HG02981 (cell line): Measurements from ENCODE around the gene FOXA1.

Experiments
- ATAC-seq: cut with Tn5 transposase; IDR thresholded peaks from one replicate; pipeline ENCODE4 v1.9.1; 2021; ENCODE audit warnings: mild to moderate bottlenecking, moderate library complexity; ENCODE audit not compliant: unreplicated experiment

The FOXA1 gene

DNA sequence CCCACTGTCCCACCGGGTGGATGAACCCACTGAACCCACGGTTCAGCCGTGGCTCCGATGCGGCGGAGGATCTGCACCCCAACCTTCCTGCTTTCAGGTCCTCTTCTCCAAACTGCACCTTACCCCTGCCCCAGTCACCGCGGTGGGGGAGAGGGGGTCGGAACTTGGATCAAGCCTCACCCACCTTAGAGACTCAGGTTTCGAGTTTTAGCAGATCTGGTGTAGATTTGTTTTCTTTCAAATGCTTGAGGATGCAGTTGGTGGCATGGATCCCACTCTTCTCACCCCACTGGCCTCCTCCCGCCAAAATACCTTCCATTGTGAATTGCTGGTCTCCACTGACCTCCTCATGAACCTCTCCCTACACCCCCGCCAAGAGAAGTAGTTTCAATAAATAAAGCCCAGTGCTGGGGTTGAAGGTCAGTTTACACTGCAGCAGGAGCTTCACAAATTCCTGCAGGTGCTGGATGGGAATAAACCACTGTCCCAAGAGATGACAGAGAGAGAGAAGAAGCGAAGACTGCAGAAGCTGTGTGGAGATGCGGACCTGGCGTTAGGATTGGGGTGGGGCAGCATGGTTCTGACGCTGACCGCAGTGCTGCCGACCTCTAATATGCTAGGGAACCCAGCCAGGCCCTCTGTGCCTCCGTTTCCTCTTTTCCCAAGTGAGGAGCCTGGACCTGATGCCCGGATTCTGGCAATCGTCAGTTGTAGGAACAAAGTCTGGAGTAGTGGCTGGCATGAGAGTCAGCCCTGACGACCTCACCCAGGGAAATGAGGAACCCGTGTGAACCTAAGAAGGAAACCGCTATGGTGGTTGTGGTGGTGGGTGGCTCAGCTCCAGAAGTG is 7.8 kb upstream of the FOXA1 start:
- no peak for ATAC-seq

DNA sequence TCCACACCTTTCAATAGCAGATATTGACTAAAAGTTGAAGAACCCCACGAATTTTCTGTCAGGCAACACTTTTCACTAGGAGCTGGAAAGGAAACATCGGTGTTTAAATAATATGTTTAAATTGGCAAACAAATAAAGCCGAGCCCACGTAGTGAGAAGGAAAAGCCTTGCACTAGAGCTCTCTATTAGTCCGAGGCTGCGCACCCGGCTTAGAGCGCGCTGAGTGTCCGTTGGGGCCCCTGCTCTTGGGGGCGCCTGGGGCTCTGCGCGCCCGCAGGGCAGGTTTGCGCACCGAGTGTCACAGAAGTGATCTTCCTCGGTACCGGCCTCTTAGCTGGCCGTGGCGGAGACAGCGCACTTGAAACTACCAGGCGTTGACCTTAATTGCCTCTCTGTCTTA is 6.8 kb upstream of the FOXA1 start:
- no peak for ATAC-seq

DNA sequence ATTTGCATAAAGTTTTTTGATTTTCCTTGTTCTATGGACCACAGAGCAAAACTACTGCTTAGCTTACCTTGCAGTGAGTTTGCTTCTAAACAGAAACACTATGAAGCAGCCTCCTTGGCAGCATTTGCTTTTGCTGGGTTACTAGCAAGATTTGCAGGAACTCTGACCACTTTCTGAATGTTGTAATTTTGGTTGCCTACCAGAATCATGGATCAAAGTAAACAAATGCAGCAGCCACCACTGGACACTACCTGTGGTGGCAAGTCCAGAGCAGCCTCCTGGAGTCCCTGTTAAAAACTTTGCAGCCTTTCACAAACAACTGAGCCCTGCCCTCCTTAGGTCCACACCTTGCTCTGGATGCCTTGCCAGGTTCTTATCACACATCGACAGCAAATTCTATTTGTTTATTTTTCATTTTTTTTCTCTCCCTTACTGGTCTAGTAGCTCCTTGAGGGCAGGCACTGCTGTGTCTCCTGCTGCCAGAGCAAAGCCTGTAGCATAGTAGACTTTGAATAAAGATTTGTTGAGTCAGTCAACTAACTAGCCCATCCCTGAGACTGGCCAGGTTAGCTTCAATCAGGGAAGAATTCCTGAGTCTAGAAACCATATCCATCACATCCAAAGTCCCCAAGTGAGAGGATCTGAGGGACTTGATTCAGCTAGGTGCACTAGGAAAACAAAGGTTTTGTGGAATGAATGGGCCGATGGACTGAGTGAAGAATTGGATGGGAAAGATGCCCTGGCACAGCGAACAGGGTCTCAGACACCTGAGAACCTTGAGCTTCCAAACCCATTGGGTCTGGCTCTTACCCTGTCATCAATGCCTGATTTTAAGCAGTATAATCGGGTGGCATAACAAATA is 6.1 kb upstream of the FOXA1 start:
- ATAC-seq, result no peak

DNA sequence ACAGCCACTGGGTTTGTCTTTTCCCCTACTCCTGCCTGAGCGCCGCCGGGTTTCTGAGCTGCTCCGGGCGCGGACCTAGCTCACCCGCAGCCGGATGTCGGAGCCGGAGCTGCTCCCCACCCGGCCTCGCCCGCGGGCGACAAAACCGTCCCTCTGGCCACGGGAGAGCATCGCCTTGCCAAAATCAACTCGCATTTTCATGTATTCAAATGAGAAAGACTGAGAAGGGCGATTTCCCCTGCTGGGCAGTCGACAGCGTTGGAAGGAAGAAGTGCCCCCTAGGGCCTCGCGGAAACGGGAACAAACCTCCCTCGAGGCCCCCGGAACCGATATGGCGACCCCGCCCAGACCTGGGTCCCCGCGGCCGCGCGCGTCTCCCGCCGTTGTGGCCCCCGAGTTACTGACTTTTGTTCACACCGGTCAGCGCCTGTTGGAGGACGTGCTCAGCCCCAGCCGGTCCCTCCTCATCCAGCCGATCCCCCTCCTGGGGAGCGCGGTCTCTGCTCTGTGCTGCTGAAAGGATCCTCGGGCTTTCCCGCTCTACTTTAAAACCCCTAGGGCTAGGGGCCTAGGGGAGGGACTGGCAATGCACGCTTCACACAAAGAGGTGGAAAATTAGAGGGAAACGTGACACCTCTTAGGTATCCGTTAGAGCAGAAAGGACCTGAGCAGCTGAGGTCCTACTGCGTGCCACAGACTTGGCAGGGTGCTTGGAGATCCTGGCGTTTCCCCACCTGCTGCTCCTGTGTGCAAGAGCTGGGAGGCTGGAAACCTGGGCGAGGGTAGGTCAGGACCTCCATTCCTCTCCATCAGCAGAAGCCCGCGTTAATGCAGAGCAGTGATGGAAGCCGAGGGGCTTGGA is 4.7 kb upstream of the FOXA1 start:
- no peak for ATAC-seq

DNA sequence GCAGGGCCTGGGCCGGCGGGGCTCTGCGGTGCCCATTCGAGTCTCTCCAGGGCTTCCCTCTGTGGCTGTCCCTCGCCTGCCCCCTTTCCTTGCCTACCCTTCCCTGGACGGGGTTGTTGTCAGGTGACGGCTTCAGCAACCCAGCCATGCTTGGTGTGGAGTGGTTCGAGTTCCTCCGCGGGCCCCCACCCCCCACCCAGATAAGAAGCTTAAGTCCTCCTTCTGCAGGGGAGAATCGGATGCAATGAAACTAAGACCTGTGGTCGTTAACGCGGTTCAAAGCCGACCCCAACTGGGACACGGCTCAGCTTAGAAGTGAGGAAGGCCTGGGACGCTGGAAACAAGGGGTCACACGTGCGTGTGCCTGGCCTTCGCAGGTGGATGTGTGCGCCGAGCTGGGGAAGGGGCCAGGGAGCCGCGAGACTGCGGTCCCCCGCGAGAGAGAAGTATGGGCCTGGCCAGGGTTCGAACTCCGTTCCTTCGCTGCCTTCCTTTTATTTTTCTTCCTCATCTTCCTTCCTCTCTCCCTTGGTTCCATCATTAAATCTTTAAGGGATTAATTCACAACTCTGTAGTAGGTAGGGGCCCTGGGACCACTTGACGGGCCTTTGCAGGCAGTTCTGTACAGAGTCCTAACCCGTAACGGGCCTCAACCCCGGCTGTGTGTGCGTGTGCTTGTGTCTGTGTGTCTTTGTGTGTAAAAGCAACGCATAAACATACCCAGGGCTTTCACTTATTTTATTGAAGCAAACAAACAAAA is 3.9 kb upstream of the FOXA1 start:
- ATAC-seq, result no peak

DNA sequence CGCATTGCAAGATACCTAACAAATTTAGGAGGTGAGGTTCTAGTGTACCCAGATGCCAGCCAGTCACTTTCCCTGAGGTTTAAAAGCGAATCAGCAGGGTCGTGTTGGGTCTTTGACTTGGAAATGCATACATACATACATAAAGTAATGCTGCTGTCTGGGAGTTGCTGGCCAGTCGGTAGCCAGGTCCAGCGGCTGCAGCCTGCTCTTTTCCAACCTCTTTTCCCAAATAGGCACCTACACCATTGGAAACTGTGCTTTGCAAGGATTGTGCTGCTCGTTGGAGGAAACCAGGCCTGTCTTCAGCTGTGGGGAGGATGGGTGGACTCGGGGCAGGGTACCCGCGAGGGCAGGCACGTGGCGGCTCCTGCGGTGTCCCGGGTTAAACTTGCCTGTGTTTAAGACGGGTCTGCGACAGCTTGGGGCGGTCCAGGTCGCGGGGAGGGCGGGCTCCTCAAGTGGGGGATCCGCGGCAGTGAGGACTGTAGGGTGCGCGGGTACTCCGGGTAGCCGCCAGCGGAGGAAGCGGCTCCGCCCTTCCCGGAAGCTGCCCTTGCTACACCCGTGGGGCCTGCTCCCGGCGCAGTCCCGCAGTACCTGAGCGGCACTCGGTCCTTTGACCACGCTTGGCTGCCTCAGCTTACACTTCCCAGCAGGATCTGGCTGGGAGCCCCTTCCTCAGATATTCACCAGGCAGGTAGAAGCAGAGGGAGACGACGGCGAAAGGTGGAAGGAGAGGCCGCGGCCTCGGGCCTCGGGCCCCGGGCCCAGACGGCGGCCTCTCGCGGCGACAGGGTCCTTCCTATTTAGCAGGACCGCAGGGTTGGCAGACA is 3.1 kb upstream of the FOXA1 start:
- ATAC-seq, result no peak

DNA sequence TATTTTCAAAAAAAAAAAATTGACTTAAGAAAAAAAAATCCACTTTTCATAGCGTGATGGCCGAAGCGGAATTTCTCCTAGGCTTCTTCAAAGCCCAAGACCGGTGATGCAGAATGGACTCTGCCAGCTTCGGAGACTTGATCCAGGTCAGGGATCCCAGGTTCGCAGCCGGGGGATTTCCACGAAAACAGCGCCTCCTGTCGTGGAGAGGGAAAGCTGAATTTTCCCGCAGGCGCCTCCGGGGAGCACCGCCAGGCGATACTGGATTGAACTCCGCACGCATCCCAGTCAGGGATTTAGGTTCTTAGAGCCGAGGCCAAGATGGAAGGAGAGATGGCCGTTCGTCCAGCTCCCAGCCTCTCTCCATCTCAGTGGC is 2.5 kb upstream of the FOXA1 start:
- ATAC-seq, result no peak

DNA sequence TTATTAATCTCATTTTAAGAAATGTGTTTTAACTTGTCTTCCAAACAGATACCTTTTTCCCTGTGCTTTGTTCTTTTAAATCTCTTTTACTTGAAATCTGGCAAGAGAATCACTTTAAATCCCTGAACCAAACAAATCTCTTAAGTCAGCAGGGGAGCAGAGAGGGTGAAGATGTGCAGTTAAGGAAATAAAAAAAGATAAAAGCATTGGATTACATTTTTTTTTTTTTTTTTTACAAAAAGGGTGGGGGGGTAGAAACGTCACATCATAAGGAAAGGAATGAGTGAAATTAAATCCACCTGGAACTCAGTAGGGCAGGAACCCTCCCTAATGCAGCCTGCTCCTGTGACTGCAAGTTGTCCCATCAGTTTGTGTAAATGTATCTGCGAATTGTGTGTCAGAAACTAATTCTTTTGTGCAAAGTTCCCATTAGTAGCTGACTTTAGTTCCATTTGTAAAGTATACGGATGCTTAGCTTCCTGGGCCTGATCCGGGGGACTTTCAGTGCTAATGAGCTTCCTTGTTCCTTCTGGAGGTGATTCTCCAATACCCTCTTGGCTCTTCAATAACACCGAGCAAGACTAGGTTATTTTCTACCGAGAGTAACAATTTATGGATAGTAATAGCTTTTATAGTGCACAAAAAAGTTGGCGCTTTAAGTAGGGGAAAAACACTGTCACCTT is 1.9 kb upstream of the FOXA1 start:
- no peak for ATAC-seq

DNA sequence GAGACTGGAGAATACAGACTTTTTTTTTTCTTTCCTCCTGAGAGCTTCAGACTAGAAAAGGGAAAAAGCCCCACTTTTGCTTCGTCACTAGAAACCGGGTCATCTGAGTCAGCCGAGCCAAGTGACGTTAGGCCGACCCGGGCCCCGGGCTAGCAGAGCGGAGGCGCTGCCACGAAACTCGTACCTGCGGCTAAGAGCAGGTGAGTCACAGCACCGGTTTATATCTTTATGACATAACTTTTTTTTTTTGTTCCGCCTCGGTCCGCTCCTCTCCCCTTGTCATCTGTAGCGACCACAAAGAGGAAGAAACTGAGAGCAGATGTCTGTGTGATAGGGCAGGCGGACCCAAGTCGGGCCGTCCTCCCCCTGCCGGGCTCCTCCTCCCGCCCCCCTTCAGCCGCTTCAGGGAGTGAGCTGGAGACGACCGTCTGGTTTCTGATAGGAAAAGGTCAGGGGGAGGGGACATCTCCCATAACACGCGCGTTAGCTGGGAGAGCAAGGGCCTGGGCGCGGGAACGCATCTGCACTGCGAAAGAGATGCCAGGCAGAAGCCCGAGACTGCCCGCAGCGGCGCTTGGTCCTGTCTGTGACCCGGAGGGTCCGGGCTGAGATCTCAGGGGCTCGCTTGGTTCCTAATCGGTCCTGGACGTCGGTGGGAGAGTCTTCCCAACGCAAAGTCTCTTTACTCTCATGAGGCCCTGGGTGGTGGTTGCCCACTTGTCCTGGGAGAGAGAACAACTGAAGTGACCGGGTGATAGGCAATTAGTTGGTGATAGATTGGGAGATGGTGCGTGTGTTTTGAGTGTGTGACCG is 966 bp upstream of the FOXA1 start:
- peak; percentile 83 for ATAC-seq

DNA sequence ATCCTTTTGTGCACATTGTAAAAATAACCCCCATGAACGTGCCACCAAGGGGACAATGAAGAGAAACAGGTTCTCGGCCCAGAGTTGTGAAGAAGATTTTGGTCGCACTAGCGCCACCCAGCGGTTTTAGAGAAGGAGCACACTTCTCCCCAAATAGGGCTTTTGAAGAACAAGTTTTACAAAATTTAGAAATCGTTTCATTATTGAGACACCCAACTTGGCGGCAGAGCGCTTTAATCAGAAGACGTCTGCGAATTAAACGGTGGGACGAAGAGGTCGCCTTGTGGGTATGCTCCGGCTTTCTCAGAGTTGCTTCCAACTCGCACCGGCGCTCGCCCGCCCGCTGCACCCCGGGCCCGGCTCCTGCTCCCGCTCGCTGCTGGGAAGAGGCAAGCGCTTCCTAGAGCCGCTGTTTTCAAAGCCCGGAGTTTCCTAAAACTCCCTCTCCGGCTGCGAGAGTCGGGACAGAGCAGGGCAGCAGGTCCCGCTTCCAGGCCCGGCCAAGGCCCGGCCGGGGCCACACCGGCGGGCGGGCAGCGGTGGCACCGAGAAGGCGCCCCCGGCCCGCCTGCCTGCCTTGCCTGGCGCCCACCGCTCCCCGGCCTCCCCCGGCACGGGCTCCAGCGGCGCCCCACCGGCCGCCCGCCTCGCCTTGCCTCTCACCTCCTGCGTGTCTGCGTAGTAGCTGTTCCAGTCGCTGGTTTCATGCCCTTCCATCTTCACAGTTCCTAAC is 645 bp downstream of the FOXA1 start:
- ATAC-seq, result no peak

DNA sequence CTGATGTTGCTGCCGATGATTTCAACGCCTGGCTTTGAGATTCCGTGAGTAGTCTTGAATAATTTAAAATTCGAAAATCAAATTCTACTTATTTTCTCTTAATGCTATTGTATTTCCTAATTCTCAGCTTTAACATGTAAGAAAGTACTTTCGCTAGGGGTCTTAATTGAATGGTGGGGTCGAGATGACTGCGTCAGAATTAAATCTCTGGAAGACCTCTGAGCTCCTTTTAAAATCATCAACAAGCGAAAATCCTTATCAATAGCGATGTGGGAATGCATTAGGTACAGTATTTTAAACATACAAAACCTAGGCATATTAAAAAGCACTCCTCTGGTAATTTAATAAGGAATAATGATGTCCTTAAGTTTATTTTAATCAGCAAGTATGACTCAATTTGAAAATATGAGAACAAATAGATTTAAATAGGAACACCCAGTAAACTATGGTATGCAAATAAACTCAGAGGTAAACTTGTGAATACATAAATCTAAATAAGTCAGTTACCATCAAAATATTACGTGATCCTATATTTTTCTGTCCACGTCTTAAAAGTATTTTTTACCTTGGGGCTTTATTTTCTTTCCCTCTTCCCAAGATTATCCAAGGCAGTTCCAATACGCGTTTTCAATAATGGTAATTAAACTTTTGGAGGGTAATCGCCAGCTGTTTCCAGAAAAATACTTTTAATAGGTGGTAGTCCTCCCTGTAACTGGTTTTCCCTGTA is 1.4 kb downstream of the FOXA1 start:
- ATAC-seq, result no peak

DNA sequence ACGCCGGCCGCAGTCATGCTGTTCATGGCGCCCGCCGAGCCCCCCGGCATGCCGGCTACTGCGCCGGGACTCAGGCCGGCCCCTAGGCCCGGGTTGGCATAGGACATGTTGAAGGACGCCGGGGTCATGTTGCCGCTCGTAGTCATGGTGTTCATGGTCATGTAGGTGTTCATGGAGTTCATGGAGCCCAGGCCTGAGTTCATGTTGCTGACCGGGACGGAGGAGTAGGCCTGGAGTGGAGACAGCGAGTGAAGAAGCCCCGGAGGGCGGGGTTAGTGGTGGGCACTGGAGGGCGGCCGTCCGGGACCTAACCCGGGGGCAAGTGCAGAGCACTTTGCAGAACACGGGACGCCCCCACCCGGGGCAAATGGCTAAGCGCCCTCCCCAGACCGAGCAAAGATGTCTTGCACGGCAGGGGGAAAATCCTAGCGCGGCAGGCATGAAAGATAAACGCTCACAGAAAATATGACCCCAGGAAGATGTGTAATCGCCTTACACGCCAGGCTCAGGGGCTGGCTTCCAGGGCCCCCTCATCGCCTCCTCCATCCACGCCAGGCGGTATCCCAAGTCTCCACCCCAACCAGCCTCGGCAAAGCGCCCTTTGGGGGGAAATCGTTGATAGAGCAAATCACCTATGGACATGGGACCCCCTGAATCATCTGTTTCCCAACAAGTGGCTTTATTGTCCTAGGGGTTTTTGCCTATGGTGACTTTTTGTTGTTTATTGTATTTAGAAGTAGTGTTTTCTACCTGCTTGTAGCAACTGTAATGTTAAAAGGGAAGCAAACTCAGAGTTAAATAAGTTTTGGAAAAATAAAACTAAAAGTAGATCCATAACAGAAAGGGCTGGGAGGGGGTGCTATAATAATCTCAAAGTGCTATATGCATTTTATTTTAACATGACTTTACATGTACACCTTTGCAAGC is 2.3 kb downstream of the FOXA1 start:
- ATAC-seq, result no peak

DNA sequence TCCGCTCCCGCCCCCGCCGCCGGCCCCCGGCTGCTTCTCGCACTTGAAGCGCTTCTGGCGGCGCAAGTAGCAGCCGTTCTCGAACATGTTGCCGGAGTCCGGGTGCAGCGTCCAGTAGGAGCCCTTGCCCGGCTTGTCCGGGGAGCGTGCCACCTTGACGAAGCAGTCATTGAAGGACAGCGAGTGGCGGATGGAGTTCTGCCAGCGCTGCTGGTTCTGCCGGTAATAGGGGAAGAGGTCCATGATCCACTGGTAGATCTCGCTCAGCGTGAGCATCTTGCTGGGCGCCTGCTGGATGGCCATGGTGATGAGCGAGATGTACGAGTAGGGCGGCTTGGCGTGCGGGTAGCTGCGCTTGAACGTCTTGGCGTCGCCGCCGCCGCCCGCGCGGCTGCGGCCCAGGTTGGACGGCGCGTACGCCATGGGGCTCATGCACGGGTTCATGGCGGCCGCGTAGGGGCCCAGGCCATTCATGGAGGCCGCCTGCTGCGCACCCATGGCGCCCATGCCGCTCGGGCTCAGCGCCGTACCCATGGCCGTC is 3.0 kb downstream of the FOXA1 start:
- no peak for ATAC-seq

DNA sequence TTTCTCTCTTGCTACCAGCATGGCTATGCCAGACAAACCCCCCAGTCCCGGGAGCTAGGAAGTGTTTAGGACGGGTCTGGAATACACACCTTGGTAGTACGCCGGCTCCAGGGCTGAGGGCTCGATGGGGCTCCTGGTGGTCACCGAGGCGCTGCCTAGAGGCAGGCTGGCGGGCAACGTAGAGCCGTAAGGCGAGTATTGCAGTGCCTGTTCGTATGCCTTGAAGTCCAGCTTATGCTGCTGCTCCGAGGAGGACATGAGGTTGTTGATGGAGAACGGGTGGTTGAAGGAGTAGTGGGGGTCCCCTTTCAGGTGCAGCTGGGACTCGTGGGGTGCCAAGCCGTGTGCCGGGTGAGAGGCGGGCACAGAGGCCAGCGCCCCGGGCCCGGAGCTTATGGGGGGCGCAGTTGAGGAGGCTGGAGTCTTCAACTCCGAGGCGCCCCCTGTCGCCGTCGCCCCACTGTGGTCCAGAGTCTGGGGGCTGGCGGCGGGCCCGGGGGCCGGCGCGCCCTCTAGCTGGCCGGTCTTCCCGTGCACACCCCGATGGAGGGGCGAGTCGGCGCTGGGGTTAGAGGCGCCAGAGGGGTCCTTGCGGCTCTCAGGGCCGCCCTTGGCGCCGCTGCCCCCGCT is 3.6 kb downstream of the FOXA1 start:
- no peak for ATAC-seq
